ENCODE data around the gene MMGT1. TPM values are rescaled to one million over a fixed set of nuclear protein-coding genes. Genes with fewer than 3 reads are reported as not detected.
"Not testable (repeated sequence)": the region's sequence is repeated elsewhere in the genome, so short reads cannot be mapped to it uniquely, and the experiment has no call there.

The MMGT1 gene
- total and polyA plus RNA-seq, 8 donors = 1.4 to 15.6 (median 10.0) TPM

- peaks cover 0 to 6% (median 1%) of the 10 kb centered on the region in 4 donors for H3K27me3 ChIP-seq
- no peaks in the 10 kb centered on the region for H3K9me3 ChIP-seq
- no peaks in the 10 kb centered on the region for H3K4me1 ChIP-seq
- peak; percentile 57 to 70 (median 66) for TF ChIP-seq CTCF (IDR thresholded peaks at IDR 0.05)
- ATAC-seq (peak in 3 of 4 donors; percentile 79 to 85 (median 81)), DNase-seq (peak; percentile 11 to 74 (median 54)), FAIRE-seq (peak; percentile 57)
- H3K4me3 ChIP-seq = no peak overlapping the region
- no peak overlapping the region for H3K27ac ChIP-seq
- no peaks in the 10 kb centered on the region for H3K36me3 ChIP-seq
- intact Hi-C loops (cut with DNase I) = no loop called here
- 37 to 41% methylated on average over 19 of the region's 19 CpGs for WGBS, 2 donors
These were observed 41.9 kb downstream of the MMGT1 start for GRCh38 chrX:135931644-135932487.

- FAIRE-seq = no peak
- no peak for ATAC-seq
- Histone ChIP-seq H3K4me3 (no peak overlapping the region), H3K4me1 (no peaks in the 10 kb centered on the region), H3K27me3 (peaks cover 0 to 14% (median 1%) of the 10 kb centered on the region in 4 donors), H3K27ac (no peak overlapping the region), H3K9me3 (no peaks in the 10 kb centered on the region), H3K36me3 (no peaks in the 10 kb centered on the region)
- TF ChIP-seq CTCF (IDR thresholded peaks at IDR 0.05) = no peak
- no peak for DNase-seq
- 41 to 47% methylated on average over 2 of the region's 2 CpGs for WGBS, 2 donors
- intact Hi-C loops (cut with DNase I) = no loop called here
These were observed 45.9 kb downstream of the MMGT1 start for GRCh38 chrX:135927897-135928296.

GRCh38 chrX:135923353-135923752, 50.4 kb downstream of the MMGT1 start:
- no peak for FAIRE-seq
- no peak overlapping the region for H3K4me3 ChIP-seq
- no peaks in the 10 kb centered on the region for H3K36me3 ChIP-seq
- H3K27me3 ChIP-seq = peaks cover 0 to 12% (median 1%) of the 10 kb centered on the region in 4 donors
- no peaks in the 10 kb centered on the region for H3K9me3 ChIP-seq
- TF ChIP-seq CTCF (IDR thresholded peaks at IDR 0.05) = no peak
- H3K27ac ChIP-seq = no peak overlapping the region
- ATAC-seq = no peak
- H3K4me1 ChIP-seq = no peaks in the 10 kb centered on the region
- WGBS, 2 donors = 49 to 50% methylated on average over 5 of the region's 5 CpGs
- DNase-seq = no peak
- intact Hi-C loops (cut with DNase I) = no loop called here

- 25 to 32% methylated on average over 1 of the region's 1 CpG for WGBS, 2 donors
- ATAC-seq; H3K27me3 ChIP-seq; H3K27ac ChIP-seq; H3K4me3 ChIP-seq; H3K36me3 ChIP-seq; intact Hi-C loops (cut with DNase I); H3K4me1 ChIP-seq; FAIRE-seq; H3K9me3 ChIP-seq; DNase-seq: not testable (repeated sequence)
These were observed 53.3 kb downstream of the MMGT1 start for GRCh38 chrX:135920516-135920915.

GRCh38 chrX:135914404-135914803, 59.4 kb downstream of the MMGT1 start:
- no peak for FAIRE-seq
- no peak overlapping the region for H3K27ac ChIP-seq
- 67 to 75% methylated on average over 5 of the region's 5 CpGs for WGBS, 2 donors
- no peak for ATAC-seq
- H3K9me3 ChIP-seq = no peaks in the 10 kb centered on the region
- no peak for DNase-seq
- intact Hi-C loops (cut with DNase I) = no loop called here
- no peak for TF ChIP-seq CTCF (IDR thresholded peaks at IDR 0.05)
- no peak overlapping the region for H3K4me3 ChIP-seq
- no peaks in the 10 kb centered on the region for H3K4me1 ChIP-seq
- H3K36me3 ChIP-seq = no peaks in the 10 kb centered on the region
- H3K27me3 ChIP-seq = no peaks in the 10 kb centered on the region

Other genes with a start within 250 kb of the MMGT1 start
- not detected for gene CT45A3, start 205.8 kb downstream of the MMGT1 start, total RNA-seq
- not detected for gene CT45A3, start 205.8 kb downstream of the MMGT1 start, polyA plus RNA-seq
- not detected for gene CT45A5, start 188.5 kb downstream of the MMGT1 start, total RNA-seq
- not detected for gene CT45A5, start 188.5 kb downstream of the MMGT1 start, polyA plus RNA-seq
- gene CT45A6, start 171.2 kb downstream of the MMGT1 start, total RNA-seq = not detected
- gene CT45A6, start 171.2 kb downstream of the MMGT1 start, polyA plus RNA-seq = not detected
- gene CT45A2, start 154.0 kb downstream of the MMGT1 start, total RNA-seq = not detected
- not detected for gene CT45A2, start 154.0 kb downstream of the MMGT1 start, polyA plus RNA-seq
- not detected for gene CT45A7, start 136.7 kb downstream of the MMGT1 start, total RNA-seq
- gene CT45A7, start 136.7 kb downstream of the MMGT1 start, polyA plus RNA-seq = not detected
- gene CT45A8, start 119.5 kb downstream of the MMGT1 start, total RNA-seq = not detected
- not detected for gene CT45A8, start 119.5 kb downstream of the MMGT1 start, polyA plus RNA-seq
- gene CT45A9, start 102.2 kb downstream of the MMGT1 start, total RNA-seq = not detected
- not detected for gene CT45A9, start 102.2 kb downstream of the MMGT1 start, polyA plus RNA-seq
- not detected for gene CT45A10, start 80.5 kb downstream of the MMGT1 start, total RNA-seq
- not detected for gene CT45A10, start 80.5 kb downstream of the MMGT1 start, polyA plus RNA-seq
- gene SAGE1, start 80.3 kb downstream of the MMGT1 start, total RNA-seq = under 1 TPM in 1 of 6 donors, not detected in 5; 0.47 TPM
- gene SAGE1, start 80.3 kb downstream of the MMGT1 start, polyA plus RNA-seq = not detected
- gene SLC9A6, start 11.4 kb upstream of the MMGT1 start, total RNA-seq = 1 to 10 TPM; 2.1 to 8.3 (median 4.4) TPM
- 1 to 10 TPM; 2.8 to 6.2 TPM for gene SLC9A6, start 11.4 kb upstream of the MMGT1 start, polyA plus RNA-seq
- gene FHL1, start 173.5 kb upstream of the MMGT1 start, total RNA-seq = 10 to 100 TPM in 3 of 6 donors, 1 to 10 TPM in 3; 6.2 to 22.0 (median 10.4) TPM
- 10 to 100 TPM; 25.3 to 31.6 TPM for gene FHL1, start 173.5 kb upstream of the MMGT1 start, polyA plus RNA-seq